GM23338 (cell line): ENCODE measurements around the gene STIM2.

Experiments used
- CREB1 ChIP-seq: fragments of 250-450 bp; sonication (Bioruptor Pico); IDR thresholded peaks from 2 replicates; pipeline ENCODE4 v1.5.0; 2020; ENCODE audit warnings: low read depth, mild to moderate bottlenecking, moderate library complexity
- EZH2 ChIP-seq: fragments of 200-600 bp; sonication (generic); IDR thresholded peaks from one replicate; pipeline ENCODE4 v1.8.0; 2017; ENCODE audit warnings: antibody characterized with exemption, mild to moderate bottlenecking, low read depth; ENCODE audit not compliant: unreplicated experiment
- EZH2phosphoT487 ChIP-seq: fragments of 200-600 bp; sonication (generic); IDR thresholded peaks from one replicate; pipeline ENCODE4 v1.8.1; 2018; ENCODE audit warnings: antibody characterized with exemption; ENCODE audit not compliant: unreplicated experiment
- JUNB ChIP-seq: IDR thresholded peaks from one replicate; pipeline ENCODE4 v1.6.1; 2016; ENCODE audit warnings: antibody characterized with exemption; ENCODE audit not compliant: unreplicated experiment
- POLR2AphosphoS5 ChIP-seq: IDR thresholded peaks from 2 replicates; pipeline ENCODE4 v1.6.1; 2016; ENCODE audit warnings: antibody characterized with exemption, low read depth
- ZNF114 ChIP-seq: fragments of 250-450 bp; sonication (Bioruptor Pico); IDR thresholded peaks from 2 replicates; pipeline ENCODE4 v1.5.0; 2020; ENCODE audit warnings: mild to moderate bottlenecking, moderate library complexity
- ZNF331 ChIP-seq: fragments of 250-450 bp; sonication (Bioruptor Pico); IDR thresholded peaks from 2 replicates; pipeline ENCODE4 v1.5.0; 2020; ENCODE audit warnings: low read depth, mild to moderate bottlenecking, moderate library complexity
- TF ChIP-seq, protein P1 (sequence below), 2 experiments: fragments of 200-600 bp in 1 of 2; sonication (generic) in 1 of 2; conservative IDR thresholded peaks; 2 replicates each; pipeline versions ENCODE4 v1.5.1 to v1.6.1; 2016 to 2017; ENCODE audit warnings: antibody characterized with exemption in 2 of 2, low read depth in 2 of 2, mild to moderate bottlenecking in 2 of 2, moderate library complexity in 1 of 2
- TF ChIP-seq, protein P2 (sequence below): IDR thresholded peaks from one replicate; pipeline ENCODE4 v1.6.1; 2018; ENCODE audit warnings: antibody characterized with exemption; ENCODE audit not compliant: unreplicated experiment
- TF ChIP-seq, protein P3 (sequence below): fragments of 250-450 bp; sonication (Bioruptor Pico); IDR thresholded peaks from 2 replicates; pipeline ENCODE4 v1.5.0; 2020; ENCODE audit warnings: mild to moderate bottlenecking, moderate library complexity

DNA sequence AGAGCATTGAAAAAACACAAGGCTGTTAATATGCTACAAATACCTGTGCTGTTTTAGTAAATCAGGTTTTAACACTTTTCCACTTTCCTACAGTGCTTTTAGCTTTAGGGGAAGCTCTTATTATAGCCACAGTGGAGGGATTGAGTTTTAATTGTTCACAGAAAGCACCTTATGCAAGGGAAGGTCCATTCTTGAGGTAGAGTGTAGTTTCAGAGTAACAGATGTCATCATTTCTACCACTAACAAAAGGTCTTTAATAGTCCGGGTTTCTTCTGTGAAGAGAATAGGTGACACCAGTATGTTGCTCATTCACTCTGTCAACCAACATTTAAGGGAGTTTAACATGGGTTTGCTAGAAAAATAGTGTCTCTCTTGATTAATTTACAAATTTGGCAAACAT, 104.4 kb downstream of the STIM2 start:
- TF ChIP-seq EZH2 = no peak
- no peak for TF ChIP-seq EZH2phosphoT487
- TF ChIP-seq, protein P1, sequence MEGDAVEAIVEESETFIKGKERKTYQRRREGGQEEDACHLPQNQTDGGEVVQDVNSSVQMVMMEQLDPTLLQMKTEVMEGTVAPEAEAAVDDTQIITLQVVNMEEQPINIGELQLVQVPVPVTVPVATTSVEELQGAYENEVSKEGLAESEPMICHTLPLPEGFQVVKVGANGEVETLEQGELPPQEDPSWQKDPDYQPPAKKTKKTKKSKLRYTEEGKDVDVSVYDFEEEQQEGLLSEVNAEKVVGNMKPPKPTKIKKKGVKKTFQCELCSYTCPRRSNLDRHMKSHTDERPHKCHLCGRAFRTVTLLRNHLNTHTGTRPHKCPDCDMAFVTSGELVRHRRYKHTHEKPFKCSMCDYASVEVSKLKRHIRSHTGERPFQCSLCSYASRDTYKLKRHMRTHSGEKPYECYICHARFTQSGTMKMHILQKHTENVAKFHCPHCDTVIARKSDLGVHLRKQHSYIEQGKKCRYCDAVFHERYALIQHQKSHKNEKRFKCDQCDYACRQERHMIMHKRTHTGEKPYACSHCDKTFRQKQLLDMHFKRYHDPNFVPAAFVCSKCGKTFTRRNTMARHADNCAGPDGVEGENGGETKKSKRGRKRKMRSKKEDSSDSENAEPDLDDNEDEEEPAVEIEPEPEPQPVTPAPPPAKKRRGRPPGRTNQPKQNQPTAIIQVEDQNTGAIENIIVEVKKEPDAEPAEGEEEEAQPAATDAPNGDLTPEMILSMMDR (conservative IDR thresholded peaks at IDR 0.05; ENCODE audit: low read depth in 2 of 2) = no peak
- TF ChIP-seq POLR2AphosphoS5 = no peak
- TF ChIP-seq, protein P2, sequence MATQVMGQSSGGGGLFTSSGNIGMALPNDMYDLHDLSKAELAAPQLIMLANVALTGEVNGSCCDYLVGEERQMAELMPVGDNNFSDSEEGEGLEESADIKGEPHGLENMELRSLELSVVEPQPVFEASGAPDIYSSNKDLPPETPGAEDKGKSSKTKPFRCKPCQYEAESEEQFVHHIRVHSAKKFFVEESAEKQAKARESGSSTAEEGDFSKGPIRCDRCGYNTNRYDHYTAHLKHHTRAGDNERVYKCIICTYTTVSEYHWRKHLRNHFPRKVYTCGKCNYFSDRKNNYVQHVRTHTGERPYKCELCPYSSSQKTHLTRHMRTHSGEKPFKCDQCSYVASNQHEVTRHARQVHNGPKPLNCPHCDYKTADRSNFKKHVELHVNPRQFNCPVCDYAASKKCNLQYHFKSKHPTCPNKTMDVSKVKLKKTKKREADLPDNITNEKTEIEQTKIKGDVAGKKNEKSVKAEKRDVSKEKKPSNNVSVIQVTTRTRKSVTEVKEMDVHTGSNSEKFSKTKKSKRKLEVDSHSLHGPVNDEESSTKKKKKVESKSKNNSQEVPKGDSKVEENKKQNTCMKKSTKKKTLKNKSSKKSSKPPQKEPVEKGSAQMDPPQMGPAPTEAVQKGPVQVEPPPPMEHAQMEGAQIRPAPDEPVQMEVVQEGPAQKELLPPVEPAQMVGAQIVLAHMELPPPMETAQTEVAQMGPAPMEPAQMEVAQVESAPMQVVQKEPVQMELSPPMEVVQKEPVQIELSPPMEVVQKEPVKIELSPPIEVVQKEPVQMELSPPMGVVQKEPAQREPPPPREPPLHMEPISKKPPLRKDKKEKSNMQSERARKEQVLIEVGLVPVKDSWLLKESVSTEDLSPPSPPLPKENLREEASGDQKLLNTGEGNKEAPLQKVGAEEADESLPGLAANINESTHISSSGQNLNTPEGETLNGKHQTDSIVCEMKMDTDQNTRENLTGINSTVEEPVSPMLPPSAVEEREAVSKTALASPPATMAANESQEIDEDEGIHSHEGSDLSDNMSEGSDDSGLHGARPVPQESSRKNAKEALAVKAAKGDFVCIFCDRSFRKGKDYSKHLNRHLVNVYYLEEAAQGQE = no peak
- no peak for TF ChIP-seq JUNB
- no peak for TF ChIP-seq CREB1 (CRISPR knock-in tag)
- no peak for TF ChIP-seq ZNF114
- TF ChIP-seq, protein P3, sequence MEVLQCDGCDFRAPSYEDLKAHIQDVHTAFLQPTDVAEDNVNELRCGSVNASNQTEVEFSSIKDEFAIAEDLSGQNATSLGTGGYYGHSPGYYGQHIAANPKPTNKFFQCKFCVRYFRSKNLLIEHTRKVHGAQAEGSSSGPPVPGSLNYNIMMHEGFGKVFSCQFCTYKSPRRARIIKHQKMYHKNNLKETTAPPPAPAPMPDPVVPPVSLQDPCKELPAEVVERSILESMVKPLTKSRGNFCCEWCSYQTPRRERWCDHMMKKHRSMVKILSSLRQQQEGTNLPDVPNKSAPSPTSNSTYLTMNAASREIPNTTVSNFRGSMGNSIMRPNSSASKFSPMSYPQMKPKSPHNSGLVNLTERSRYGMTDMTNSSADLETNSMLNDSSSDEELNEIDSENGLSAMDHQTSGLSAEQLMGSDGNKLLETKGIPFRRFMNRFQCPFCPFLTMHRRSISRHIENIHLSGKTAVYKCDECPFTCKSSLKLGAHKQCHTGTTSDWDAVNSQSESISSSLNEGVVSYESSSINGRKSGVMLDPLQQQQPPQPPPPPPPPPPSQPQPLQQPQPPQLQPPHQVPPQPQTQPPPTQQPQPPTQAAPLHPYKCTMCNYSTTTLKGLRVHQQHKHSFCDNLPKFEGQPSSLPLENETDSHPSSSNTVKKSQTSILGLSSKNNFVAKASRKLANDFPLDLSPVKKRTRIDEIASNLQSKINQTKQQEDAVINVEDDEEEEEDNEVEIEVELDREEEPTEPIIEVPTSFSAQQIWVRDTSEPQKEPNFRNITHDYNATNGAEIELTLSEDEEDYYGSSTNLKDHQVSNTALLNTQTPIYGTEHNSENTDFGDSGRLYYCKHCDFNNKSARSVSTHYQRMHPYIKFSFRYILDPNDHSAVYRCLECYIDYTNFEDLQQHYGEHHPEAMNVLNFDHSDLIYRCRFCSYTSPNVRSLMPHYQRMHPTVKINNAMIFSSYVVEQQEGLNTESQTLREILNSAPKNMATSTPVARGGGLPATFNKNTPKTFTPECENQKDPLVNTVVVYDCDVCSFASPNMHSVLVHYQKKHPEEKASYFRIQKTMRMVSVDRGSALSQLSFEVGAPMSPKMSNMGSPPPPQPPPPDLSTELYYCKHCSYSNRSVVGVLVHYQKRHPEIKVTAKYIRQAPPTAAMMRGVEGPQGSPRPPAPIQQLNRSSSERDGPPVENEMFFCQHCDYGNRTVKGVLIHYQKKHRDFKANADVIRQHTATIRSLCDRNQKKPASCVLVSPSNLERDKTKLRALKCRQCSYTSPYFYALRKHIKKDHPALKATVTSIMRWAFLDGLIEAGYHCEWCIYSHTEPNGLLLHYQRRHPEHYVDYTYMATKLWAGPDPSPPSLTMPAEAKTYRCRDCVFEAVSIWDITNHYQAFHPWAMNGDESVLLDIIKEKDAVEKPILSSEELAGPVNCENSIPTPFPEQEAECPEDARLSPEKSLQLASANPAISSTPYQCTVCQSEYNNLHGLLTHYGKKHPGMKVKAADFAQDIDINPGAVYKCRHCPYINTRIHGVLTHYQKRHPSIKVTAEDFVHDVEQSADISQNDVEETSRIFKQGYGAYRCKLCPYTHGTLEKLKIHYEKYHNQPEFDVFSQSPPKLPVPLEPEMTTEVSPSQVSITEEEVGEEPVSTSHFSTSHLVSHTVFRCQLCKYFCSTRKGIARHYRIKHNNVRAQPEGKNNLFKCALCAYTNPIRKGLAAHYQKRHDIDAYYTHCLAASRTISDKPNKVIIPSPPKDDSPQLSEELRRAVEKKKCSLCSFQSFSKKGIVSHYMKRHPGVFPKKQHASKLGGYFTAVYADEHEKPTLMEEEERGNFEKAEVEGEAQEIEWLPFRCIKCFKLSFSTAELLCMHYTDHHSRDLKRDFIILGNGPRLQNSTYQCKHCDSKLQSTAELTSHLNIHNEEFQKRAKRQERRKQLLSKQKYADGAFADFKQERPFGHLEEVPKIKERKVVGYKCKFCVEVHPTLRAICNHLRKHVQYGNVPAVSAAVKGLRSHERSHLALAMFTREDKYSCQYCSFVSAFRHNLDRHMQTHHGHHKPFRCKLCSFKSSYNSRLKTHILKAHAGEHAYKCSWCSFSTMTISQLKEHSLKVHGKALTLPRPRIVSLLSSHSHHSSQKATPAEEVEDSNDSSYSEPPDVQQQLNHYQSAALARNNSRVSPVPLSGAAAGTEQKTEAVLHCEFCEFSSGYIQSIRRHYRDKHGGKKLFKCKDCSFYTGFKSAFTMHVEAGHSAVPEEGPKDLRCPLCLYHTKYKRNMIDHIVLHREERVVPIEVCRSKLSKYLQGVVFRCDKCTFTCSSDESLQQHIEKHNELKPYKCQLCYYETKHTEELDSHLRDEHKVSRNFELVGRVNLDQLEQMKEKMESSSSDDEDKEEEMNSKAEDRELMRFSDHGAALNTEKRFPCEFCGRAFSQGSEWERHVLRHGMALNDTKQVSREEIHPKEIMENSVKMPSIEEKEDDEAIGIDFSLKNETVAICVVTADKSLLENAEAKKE (CRISPR knock-in tag) = no peak
- no peak for TF ChIP-seq ZNF331
